Loucy (cell line): ENCODE measurements around the gene SZT2.

Experiments used
- EZH2phosphoT487 ChIP-seq: fragments of 200-600 bp; IDR thresholded peaks from 2 replicates; pipeline ENCODE4 v1.6.1; 2018; ENCODE audit warnings: antibody characterized with exemption, mild to moderate bottlenecking, moderate library complexity, borderline replicate concordance
- TF ChIP-seq, protein P1 (sequence below): fragments of 200-600 bp; sonication (generic); conservative IDR thresholded peaks from 2 replicates; pipeline ENCODE4 v1.5.1; 2014; ENCODE audit warnings: mild to moderate bottlenecking, antibody characterized with exemption, low read length

DNA sequence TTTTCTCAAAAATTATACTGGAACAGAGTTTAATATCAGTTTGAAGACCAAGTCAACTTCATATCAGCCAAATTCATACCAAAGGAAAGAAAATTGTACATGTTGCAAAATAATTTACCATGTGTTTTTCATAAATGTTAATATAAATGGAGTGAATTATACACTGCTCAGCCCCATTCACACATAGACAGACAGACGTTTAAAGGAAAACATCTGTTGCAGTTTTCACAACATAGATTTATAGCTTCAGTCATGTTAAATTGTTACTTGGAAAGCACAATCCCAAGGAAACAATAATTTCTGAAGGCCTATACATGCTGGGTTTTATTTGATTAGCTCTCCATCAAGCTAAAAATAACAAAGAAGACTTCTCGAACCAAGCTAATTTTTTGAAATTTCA is 91.8 kb downstream of the SZT2 start:
- TF ChIP-seq, protein P1, sequence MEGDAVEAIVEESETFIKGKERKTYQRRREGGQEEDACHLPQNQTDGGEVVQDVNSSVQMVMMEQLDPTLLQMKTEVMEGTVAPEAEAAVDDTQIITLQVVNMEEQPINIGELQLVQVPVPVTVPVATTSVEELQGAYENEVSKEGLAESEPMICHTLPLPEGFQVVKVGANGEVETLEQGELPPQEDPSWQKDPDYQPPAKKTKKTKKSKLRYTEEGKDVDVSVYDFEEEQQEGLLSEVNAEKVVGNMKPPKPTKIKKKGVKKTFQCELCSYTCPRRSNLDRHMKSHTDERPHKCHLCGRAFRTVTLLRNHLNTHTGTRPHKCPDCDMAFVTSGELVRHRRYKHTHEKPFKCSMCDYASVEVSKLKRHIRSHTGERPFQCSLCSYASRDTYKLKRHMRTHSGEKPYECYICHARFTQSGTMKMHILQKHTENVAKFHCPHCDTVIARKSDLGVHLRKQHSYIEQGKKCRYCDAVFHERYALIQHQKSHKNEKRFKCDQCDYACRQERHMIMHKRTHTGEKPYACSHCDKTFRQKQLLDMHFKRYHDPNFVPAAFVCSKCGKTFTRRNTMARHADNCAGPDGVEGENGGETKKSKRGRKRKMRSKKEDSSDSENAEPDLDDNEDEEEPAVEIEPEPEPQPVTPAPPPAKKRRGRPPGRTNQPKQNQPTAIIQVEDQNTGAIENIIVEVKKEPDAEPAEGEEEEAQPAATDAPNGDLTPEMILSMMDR, result no peak
- no peak for TF ChIP-seq EZH2phosphoT487
